Middle frontal gyrus (tissue), 1 donor: ENCODE data around the gene PDE9A.

ENCODE experiments used
- DNase-seq: peaks from one replicate; pipeline ENCODE4 v3.0.0-alpha.2; 2015; ENCODE audit warnings: low spot score; ENCODE audit errors: extremely low spot score

PDE9A gene

DNA sequence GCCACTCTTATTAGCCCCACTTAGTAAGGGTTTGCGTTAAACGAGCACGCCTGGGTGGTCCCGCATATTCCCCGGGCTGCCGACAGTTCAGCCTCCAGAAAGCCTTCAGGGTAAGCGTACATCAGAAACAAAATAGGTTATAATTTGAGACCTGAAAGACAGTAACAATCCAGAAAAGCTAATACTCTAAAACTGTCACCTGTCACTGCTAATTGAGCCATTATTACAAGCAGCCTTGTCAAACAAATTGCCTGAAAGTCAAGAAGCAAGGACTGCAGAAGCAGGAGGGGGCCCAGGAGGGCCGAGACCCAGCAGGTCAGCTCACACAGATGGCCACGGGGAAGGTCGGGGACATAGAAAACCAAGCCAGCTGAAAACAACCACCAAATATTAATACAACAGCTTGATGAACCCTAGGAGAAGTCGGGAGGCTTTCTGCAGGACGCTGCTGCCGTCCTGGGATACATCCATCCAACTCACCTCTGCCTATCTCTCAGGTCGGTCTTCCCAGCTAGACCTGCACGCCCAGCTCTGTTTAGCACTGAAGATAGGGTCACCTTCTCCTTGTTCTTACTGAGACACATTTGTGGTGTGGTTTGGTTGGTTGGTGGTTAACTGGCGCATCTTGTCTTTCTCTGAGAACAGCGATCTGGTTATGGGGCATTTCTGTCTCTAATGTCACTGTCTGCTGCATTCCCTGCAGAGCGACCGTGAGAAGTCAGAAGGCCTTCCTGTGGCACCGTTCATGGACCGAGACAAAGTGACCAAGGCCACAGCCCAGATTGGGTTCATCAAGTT lies 115.1 kb downstream of the PDE9A start:
- DNase-seq = no peak

DNA sequence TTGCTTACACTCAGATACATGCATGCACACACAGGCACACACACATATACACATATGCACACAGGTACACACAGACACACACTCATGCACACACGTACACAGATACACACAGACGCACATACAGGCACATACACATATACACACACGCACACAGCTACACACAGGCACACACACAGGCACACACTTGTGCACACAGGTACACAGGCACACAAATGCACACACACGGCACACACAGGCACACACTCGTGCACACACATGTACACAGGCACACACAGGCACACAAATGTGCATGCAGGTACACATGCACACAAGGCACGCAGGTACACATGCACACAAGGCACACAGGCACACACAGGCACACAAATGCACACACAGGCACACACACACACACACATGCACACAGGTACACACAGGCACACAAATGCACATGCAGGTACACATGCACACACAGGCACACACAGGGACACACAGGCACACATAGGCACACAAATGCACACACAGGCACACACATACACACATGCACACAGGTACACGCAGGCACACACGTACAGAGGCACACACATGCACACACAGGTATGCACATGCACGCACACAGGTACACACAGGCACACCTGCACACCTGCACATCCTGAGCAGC lies 115.9 kb downstream of the PDE9A start:
- DNase-seq = no peak

DNA sequence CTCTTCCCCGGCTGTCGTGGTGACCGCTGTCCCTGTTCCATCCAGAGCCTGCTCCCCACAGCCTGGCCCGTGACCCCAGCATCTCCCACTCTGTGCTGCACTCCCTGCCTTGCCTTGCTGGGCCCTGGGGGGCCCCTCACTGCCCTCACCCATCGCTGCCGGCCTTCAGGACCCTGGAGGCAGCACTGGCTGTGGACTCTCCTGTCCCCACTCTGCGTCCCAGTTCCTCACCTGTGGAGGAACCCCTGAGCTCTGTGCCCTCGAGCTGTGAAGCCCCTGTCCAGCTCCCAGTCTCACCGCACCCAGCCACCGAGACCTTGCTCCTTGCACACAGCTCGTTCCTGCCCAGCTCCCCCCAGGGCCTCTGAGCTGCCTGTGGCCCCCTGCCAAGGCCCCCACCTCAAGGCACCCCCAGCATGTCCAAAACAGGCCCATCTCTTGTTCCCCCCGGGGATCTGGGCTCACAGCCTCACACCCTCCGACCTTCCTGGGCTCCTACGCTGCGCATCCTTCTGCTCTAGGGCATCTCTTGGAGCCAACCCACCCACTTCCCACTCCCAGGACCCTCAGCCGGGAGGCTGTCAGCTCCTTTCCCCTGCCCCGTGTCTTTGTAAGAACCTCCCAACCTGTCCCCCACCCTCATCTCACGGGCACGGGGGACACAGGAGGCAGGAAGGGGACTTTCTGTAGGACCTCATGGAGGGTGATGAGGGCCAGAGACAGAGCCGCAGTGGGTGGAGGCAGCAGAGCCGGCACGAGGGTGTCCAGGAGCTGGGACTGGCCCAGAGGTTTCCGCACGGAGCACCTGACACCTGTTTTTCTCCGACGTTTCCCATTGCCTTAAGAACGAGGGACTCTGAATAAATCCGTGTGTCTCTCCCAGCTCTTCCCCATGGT lies 116.6 kb downstream of the PDE9A start:
- DNase-seq = no peak

DNA sequence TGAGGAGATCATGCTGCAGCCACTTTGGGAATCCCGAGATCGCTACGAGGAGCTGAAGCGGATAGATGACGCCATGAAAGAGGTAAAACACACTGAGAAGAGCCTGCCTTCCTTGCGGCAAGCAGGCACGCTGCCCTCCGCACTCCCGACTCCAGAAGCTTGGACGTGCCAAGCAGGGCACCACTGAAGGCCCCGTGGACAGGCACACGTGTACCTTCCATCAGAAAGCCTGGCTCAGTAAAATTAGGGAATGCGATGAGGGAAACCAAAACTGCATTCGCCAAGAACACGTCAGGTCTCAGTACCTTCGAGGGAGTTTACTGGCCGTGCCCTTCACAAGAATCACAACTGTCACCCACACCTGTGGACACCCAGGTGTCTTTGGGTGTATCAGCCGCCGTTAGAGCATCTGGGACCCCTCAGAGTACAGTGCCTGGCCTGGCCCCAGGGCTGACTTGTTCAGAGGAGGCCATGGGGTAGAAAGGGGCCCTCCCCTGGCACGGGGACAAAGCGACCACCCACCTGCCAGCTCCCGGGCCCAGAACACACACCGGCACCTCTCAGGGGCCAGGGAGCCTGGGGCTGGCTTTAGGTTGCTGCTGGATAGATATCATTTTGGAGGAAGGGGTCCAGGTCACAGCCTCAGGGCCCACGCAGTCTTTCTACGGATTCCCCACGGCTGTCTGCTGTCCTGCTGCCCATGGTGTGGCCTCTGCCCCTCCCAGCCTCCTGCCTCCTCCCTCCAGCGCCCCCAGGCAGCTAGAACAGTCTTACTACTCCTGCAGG lies 117.5 kb downstream of the PDE9A start:
- DNase-seq = no peak

DNA sequence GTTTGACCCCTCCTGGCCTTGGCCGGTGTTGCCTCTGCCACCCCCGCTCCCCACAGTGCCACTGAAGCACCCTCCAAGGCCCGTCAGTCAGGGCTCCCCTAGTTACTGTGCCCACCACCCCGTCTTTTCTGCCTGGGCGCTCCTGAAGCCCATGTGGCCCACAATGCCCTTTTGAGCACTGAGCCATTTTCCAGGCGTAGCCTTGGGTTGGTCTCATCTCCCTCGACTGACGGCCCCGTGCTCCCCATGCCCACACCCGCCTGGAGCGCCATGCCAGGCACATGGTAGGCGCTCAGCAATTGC lies 118.0 kb downstream of the PDE9A start:
- DNase-seq = no peak

DNA sequence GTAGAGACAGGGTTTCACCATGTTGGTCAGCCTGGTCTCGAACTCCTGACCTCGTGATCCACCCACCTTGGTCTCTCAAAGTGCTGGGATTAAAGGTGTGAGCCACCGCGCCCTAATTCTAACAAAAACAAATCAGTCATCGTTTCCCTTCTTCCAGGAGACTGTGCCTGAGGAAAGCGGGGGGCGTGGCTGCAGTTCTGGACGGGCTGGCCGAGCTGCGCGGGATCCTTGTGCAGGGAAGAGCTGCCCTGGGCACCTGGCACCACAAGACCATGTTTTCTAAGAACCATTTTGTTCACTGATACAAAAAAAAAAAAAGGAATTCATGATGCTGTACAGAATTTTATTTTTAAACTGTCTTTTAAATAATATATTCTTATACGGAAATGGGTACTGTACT lies 121.7 kb downstream of the PDE9A start:
- no peak for DNase-seq

DNA sequence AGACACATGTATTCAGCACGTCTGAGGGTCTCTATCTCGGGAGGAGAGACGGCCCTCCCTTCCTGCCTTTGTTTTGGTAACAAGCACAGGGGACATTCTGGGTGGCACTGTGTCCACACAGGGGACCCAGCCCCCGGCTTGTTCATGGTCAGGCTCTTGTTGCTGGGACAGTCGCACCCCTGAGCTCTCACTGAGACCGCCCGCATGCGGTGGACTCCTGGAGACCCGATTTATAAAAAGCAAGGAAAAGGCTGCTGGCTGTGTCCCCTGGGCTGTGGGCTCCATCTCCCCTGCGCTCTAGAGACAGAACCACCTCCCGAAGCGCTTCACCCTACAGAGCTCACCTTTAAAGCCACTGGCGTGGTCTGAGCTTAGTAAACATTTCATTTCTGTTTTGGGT lies 122.5 kb downstream of the PDE9A start:
- DNase-seq = no peak

DNA sequence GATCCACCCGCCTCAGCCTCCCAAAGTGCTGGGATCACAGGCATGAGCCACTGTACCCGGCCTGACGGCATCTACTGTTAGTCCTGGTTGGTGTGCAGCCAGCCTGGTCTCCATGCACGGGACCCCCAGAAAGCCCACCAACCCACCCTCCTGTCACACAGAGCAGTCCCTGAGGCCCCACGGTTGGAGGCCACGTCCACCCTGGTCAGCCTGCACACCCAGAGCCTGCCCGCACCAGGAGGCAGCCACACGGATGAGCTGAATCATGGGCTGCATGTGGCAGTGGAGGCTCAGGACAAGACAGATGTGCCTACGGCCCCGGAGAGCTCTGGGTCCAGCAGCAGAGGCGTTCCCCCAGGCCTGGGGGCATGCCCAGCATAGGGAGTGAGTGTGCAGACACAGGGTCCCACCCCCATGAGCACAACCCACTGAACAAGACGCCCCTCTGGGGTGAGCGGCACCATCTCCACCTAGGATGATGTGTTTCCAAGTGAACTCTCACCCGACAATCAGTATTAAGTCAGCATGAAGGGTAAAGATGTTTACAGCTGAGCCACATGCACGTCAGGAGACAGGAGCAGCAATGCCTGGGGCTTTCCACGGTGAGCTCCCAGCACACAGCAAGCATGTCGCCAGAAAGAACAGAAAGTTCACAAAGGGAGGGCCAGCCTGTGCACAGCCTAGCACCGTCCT lies 123.8 kb downstream of the PDE9A start:
- DNase-seq = no peak

DNA sequence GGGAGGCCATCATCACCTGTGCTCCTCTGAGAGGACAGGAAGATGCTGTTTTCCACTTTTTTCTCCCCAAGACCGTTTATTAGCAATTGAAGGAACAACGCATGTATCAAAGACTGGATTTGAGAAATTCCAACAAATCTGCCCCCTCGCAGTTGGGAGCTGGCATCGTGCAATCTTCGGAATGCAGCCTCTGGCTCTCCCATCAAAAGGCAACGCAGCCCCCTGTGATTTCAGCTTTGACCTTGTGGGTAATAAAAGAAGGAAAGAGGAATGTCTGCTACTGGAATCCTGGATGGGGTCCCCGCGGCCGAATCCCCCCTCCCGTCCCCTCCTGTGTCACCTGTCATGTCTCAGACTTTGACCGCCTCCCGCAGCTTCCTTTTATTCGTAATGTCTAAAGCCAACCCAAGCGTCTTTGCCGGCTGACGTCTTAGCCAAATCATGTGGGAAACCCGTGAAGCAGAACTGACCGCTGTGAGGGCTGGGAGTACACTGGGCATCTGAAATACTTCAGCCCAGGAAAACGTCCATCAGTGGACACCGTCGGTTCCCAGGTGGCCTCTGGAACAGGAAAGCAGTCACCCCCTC lies 124.4 kb downstream of the PDE9A start:
- no peak for DNase-seq

DNA sequence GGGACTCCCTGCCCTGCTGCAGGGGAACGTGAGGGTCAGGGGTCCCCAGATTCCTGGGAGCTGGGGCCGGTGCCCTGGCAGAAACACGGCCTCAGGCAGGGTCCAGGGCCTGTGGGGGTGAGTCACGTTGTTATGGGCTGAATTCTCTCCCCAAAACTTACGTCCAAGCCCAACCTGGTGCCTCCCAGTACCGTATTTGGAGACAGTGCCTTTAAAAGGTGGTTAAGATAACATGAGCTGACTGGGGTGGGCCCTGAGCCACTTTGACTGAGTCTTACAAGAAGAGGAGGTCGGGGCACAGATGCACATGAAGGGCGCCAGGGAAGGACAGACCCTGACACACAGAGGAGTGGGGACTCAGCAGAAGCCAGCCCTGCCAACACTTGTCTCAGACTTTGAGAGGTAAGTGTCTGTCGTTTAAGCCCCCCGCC lies 126.0 kb downstream of the PDE9A start:
- DNase-seq = no peak

DNA sequence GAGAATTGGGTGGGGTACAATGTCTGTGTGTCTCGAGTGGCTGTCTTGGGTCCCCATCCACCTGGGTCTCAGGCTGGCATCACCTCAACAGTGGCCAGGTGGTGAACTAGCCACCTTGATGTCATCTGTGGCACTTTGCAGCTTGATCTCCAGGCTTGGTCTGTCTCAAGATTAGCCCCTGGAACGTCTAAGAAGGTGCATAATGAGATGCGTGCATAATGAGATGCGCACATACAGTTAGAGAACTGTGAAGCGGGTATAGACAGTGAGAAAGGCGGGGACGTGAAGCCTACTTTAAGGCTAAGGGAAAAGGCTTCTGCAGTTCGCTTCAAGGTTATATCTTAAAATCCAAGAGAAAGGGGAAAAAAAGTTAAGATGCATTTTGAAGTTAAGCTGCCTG lies 127.2 kb downstream of the PDE9A start:
- DNase-seq = no peak

DNA sequence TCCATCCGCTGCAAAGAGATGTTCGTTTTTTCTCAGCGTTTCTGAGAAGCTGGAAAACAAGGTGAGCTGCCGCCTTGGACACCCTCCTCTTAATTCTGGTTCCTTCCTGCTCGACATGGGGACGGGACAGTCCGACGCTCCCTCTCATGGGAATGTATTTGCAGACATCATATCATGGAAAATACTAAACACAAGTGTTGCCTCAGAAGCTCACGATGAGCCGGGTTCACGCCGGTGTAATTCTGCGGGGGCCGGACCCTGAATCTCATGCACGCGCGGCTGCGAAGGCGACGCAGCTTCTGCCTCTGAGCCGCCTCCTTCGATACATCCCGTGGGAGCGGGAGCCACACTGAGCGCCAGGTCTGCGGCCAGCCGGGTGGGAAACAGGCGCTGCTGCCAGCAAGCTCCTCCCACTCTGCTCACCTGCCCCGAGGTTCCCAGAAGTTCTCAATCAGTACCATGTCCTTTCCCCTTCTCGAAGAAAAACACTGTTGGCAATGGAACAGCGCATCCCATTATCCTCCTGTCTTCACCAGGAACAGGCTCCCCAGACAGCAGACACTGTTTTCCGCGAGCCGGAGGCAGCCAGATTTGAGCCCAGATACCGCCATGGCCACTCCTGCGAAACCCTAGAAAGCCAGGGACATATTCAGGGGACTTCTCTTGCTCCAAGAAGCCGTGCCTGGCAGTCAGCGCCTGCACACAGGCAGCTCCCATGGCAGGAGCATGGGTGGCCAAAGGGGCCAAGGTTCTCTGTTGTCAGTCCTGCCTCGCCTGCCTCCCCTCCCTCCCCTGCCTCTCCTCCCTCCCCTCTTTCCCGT lies 127.9 kb downstream of the PDE9A start:
- no peak for DNase-seq

DNA sequence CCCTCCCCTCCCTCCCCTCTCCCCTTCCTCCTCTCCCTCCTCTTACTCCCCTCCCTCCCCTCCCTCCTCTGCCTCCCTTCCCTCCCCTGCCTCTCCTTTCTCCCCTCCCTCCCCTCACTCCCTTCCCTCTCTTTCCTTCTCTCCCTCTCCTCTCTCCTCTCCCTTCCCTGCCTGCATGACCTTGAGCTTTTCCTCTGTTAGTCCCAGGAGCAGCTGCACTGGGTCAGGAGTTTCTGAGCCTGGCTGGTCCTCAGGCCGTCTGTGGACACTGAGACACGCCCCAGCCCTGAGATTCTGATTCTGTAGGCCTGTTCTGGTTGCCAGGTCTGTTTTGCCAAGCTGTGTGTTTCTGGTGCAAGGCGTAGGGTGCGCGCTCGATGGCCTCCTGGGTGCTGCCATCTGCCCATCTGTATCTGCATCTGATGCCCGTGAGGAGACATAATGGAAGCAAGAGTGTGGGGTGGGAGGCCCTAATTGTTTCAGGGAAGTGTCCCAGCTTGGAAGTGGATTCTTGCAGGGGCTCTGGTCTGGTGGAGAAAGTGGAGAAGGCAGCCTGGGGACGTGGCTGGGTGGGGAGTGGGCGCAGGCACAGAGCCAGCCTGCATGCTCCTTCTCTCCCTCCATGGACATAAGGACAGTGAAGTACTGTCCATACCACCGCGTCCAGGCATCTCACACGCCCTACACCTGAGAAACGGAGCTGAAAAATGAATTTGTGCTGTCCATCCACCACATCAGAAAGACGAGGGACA lies 128.7 kb downstream of the PDE9A start:
- no peak for DNase-seq

DNA sequence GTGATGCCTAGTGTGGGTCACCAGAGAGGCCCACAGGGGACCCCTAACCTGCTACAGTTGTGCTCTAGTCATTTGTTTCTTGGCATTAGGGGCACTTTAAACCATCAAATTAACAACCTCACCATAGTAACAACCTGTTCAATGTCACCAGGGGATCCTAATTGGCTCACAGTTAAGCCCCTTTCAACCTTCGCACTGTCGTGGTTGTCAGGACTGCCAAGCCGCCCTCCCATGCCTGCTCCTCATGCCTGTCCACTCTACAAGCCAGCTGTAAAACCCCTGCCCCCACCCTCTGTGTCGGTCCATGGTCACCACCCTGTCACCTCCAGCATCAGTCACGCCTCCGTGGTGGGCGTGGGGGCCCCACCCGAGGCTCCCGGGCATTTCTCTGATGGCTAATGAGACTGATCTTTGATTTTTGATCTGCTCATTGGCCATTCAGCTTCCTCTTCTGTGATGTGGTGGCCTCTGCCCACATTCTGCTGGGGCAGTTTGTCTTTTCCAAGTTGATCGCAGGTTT lies 129.4 kb downstream of the PDE9A start:
- no peak for DNase-seq

DNA sequence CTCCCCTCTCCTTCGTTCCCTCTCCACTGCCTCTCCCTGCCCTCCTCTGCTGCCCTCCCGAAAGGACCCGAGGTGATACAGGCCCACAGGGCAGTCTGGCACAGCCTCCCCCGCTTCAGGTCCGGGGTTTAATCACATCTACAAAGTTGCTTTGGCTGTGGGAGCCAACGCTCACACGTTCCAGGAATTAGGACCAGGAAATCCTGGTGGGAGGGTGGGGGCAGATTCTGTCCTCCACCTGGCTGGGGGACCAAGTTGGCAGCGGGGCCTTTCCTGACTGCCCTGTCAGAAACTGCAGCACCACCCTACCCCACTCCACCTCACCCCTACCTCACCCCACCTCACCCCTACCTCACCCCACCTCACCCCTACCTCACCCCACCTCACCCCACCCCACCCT lies 130.9 kb downstream of the PDE9A start:
- DNase-seq = no peak

DNA sequence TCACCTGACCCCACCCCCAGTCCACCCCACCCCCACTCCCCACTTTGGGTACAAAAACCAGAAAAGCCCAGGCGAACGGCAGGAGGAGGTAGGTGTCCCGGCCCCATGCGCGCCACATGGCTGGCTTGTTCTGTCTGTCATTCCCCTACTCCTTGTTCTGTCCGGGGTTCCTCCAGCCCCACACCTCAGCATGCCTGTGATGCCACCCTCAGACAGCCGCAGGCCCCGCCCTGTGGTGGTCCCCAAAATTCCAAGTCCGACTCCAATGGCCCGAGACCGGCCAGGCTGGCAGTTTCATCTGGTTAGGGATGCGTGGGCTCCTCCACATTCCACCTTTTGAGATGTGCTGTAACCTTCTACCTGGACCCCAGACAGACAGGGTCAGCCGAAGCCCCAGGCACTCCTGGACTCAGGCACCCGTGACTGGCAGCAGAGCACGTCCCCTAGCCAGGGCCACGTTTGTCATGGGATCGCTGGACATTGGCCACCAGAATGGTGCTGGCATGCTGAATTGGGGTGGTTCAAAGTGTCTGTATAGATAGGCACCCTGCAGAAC lies 131.6 kb downstream of the PDE9A start:
- no peak for DNase-seq

DNA sequence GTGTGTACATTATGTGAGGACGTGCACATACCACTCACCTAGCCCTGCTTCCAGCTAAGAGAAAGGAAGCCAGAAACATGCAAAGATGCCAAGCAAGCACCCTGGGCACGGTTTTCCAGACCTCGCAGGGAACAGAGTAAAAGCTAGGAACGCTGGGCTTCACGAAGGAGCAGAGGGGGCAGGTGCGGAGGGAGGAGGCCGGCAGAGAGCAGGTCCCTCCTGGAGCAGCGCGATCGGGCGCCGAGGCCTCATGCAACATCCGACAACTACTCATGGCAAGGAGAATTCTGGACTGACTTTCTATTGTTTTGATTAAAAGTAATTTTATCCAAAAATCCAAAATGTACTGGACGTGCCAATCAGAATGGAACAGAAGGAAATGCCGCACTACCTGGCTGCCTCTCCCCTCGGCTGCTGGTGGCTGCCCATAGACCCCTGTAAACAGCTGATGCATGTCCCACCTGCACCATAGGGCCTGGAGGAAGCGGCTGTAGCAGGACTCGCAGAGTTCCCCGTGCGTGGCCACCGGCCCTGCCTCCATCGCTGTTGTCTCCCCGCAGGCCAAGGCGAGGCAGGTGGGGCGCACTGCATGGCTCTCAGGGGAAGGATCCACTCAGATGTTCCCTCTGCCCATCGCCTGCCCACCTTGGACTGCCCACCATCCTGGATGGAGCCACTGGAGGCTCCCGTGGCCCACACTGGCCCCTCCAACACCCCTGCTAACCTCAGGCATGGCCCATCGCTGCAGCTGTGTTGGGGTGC lies 132.4 kb downstream of the PDE9A start:
- no peak for DNase-seq

DNA sequence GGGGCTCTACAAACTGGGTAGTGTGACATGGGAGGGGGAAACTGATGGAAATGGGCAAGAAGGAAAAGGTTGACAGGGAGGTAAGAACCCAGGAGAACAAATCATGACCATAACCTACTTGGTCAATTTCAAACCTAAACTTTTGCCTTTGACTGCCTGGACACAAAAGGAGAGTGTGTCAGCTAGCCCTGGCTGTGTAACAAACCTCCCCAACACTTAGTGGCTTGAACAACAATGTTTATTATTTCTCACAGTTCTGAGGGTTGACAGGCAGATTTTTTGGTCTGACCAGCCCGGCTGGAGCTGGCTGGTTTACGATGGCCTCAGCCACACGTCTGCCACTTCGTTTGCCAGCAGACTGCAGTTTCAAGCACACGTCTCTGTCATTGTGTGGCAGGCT lies 133.5 kb downstream of the PDE9A start:
- no peak for DNase-seq
